HFF-Myc (cell line): ENCODE measurements around the gene FAM163B.

ENCODE experiments used
- DNase-seq: peaks from one replicate; pipeline ENCODE4 v3.0.0-alpha.2; 2011; ENCODE audit warnings: low read depth; ENCODE audit errors: extremely low read depth
- H3K4me3 ChIP-seq: replicated peaks from 2 replicates; pipeline ENCODE4 v1.5.1; 2011; ENCODE audit warnings: low read depth, mild to moderate bottlenecking, control low read depth, low read length
- CTCF ChIP-seq: IDR thresholded peaks from 2 replicates; pipeline ENCODE4 v1.5.1; 2012; ENCODE audit warnings: mild to moderate bottlenecking, low read depth, low read length, control low read depth; ENCODE audit errors: missing control alignments

FAM163B gene

GRCh38 chr9:133542002-133542401, 67.2 kb downstream of the FAM163B start:
- DNase-seq, result no peak
- no peak overlapping the region for H3K4me3 ChIP-seq
- TF ChIP-seq CTCF, result no peak

DNA sequence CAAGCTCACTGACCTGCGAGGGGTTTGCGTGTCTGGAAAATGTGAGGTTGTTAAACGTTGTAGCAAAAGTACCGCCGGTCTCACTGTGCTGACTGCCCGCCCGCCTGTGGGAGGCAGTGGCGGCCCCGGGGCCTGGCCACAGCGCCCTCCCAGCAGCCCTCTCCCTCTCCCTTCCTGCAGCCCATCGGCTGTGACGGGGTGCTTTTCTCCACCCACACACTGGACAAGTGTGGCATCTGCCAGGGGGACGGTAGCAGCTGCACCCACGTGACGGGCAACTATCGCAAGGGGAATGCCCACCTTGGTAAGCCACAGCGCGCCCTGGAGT, 68.5 kb downstream of the FAM163B start:
- TF ChIP-seq CTCF, result no peak
- no peak overlapping the region for H3K4me3 ChIP-seq
- DNase-seq, result no peak

DNA sequence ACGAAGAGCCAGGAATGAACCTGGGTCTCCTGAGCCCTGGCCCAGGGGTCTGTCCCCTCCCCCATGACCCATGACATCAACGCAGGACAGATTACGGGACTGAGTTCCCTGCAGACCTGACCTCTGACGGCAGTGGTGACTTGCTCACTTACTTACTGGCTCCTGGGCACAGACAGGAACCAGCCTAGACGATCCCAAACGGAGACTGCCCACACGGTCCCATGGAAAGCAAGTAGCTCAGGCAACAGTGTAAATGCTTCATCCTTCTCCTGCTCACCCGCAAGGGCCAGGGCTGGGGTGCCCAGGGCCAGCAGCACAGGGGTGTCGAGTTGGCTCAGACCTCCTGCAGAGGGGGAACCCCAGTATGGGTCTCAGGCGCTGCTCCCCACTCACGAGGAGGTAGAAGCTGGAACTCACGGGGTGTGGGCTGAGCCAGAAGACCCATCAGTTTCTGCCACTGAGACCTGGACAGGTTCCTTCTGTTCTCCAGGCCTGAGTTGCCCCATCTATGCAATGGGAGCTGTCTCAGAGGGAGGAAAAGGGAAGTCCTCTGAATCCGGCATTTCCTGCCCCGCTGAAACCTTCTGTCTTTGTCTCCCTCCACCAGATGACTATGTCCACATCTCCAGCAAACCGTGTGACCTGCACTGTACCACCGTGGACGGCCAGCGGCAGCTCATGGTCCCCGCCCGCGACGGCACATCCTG, 69.0 kb downstream of the FAM163B start:
- no peak overlapping the region for H3K4me3 ChIP-seq
- no peak for TF ChIP-seq CTCF
- no peak for DNase-seq

GRCh38 chr9:133538851-133539833, 70.0 kb downstream of the FAM163B start:
- no peak for TF ChIP-seq CTCF
- no peak for DNase-seq
- no peak overlapping the region for H3K4me3 ChIP-seq

DNA sequence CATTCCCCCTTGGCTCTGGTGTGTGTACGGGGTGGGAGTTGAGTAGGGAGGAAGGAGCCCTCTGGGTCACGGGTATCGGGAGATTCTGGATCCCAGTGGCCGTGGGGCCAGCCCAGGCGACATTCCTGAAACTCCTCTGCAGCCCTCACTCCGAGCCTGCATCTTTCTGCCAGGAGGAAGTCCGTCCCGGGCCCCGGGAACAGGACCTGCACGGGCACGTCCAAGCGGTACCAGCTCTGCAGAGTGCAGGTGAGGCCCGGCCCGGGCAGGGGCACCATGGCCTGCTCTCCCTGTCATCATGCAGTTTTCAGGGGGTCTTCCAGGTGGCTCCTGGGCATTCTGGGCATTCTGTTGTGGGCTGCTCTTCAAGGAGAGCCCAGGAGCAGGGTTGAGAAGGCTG, 71.0 kb downstream of the FAM163B start:
- no peak overlapping the region for H3K4me3 ChIP-seq
- DNase-seq, result no peak
- no peak for TF ChIP-seq CTCF

DNA sequence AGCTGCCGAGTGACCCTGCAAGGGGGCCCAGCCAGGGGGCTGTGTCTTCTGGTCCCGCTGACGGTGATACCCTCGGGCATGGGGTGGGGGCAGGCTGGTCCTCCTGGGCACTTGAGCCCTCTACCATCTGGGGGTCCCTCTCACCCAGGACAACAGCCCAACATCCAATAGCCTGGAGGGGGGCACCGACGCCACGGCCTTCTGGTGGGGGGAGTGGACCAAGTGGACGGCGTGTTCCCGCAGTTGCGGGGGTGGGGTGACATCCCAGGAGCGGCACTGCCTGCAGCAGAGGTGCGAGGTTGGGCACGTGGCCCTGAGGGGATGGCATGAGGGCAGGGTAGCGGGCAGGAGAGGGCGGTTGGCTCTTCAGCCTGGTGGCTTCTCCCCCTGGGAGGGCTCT, 71.9 kb downstream of the FAM163B start:
- TF ChIP-seq CTCF, result no peak
- H3K4me3 ChIP-seq, result no peak overlapping the region
- no peak for DNase-seq
